GM21529 (cell line): ENCODE results near the gene TNNT2.

Source experiments
- ATAC-seq: cut with Tn5 transposase; IDR thresholded peaks from one replicate; pipeline ENCODE4 v1.9.1; 2021; ENCODE audit not compliant: unreplicated experiment

TNNT2 gene

DNA sequence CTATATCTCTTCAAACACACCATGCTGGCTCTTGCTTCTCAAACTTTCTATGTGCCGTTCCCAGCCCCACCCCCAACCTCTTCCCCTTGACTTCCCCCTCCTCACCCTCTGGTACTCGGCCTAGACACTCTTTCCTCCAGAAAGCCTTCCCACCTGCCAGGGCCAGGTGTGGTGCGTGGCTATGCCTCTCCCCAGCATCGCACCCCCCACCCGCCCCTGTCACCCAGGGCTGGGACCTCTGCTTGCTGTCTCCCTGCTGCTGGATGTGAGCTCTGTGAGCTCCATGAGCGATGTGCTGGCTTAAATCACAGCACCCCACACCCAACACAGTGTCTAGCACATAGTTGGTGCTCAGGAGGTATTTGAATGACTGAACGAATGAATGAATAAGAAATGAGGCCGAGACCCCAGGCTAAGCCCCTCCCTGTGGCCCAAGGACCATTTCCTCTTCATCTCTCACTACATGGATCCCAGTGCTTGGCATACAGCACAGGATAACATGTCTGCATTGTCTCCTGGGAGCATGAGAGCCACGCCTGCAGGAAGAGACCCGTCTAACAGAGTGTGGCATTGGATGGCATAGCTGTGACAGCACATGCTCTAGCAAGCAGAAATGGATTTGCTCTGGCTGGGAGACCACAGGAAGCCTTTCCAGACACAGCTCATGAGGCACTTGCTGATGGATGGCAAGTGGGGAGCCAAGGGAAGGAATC, 19.7 kb downstream of the TNNT2 start:
- no peak for ATAC-seq

DNA sequence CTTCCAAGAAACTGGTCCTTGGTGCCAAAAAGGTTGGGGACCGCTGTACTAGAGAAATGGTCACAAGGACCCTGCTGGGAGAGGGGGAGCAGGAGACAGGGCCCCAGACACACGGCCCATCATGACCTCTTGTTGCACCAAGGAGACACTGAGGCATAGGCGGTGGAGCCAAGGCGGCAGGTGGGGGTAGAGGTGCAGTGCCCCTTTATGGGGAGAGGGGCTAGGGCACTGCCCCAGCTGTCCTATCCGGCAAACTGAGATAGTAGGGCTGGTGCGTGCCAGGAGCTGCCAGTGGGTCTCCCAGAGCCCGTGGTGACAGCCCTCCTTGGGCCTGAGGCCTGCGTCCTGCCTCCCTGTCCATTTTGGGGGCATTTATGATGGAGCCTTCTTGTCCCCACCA, 20.3 kb downstream of the TNNT2 start:
- no peak for ATAC-seq

DNA sequence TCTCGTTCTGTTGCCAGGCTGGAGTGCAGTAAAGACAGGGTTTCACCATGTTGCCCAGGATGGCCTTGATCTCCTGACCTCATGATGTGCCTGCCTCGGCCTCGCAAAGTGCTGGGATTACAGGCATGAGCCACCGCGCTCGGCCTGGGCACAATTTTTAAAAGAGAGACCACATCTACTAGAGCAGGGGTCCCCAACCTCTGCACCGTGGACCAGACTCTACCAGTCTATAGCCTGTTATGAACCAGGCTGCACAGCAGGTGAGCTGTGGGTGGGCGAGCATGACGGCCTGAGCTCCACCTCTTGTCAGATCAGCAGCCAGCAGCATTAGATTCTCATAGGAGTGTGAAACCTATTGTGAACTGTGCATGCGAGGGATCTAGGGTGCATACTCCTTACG, 20.8 kb downstream of the TNNT2 start:
- no peak for ATAC-seq

DNA sequence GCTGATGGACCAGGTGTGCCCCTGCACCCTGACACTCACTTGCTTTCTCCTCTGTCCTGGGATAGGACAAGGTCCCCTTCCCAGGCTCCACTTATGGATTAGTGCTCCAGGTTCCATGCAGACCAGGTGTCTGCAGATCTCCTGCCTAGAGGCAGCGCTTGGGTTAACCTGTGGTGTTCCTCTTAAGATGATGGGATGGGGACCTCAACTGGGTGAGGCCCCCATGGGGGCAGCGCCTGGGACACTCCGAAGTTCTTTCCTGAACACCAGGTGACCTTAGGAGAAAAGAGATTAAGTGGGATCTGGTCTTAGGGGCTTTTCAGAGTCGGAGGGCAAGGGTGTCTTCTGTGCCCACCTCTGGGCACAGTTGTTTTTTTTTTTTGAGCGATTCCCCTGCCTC, 21.2 kb downstream of the TNNT2 start:
- no peak for ATAC-seq

DNA sequence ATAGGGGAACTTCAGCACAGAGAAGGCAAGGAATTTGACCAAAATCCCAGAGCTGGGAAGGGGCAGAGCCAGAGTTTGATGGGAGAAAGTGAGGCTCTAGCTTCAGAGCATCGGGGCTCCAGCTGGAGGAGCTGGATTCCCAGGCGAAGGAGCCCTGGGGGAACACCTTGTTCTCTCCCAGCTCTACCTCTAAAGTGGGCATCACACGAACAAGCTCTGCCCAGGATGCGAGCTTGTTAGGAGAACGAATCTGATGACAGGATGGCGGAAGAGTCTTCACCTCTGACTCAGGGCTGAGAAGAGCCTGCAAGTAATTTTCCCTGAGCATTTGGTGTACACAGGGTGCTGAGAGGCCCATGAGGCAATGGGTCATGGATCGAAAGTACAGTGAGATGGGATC, 22.0 kb downstream of the TNNT2 start:
- ATAC-seq, result no peak

DNA sequence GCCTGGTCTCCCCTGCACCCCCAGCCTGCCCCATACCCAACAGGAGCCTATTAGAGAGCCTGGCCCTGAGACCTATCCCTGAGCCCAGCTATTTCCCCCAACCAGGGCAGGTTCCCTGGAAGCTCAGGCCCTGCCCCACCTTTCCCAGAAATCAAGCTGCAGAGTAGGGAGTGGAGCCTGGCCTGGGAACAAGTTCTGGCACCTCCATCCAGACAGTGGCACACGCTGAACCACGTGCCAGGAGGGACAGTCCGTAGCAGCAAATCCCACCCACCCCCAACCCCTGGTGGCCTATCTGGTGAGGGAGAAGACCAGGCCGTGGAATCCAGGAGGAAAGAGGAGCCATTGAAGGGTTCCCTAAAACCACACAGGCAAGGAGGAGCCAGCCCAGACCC, 22.6 kb downstream of the TNNT2 start:
- ATAC-seq, result no peak

DNA sequence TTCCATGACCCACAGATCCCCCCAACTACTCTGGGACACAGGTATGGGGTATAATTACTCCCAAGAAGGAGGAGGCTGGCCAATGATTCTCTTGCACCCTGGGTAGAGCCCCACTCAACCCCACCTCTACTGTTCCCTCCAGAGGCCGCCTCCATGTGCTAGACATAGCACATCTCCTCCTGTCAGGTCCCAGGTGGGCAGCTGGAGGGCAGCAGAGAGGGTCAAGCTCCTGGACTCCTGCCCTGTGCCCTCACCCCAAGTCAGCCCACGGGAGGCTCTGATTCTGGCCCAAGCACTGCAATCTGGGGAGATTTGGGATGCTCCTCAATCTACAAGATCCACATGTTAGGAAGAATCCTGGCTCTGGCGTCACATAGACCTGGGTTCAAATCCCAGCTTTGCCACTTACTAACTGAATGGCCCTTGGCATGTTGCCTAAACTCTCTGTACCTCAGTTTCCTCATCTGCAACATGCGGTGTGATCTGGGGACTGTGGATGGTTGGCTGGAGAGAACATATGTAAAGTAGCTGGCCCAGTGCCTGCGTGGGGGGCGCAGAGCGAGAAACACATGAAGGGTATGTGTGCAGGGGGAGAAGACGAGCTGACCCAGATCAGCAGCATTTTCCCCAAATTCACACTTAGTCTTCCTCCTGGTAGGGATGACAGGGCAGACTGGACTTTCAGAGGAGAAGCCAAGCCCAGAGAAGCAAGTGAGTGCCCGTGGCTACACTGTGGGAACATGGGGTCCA, 23.2 kb downstream of the TNNT2 start:
- no peak for ATAC-seq

DNA sequence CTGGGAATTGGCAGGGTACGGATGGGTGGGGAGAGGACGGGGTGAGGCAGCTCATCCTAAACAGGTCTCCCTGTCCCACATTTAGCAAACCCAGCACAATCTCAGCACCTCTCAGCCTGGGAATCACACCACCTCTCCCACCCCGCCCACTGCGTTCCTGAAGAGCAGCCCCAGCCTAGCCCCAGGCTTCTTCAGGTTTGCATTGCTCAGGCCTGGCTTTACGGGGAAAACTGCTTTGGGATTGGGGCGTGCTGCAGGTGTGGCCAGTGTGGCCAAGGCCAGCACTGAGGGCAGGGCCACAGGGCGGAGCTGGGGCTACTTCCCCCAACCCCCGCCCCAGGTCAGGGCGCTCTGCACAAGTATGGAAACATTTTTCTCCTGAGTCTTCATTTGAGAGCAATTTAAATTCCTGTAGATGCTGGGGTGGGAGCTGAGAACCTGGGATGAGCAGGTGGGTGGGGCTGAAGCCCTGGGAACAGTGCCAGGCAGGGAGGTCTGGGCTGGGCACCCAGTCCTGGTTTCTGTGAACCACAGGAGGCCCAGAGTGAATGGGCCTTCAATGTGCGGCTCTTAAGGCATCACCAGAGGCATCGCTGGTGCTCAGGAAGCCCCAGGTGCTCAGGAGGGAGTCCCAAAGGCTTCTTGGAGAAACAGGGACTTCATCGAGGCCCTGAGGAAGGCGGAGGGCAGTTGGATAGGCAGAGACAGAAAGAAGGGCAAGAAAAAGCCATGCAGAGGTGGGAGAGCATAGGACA, 24.1 kb downstream of the TNNT2 start:
- ATAC-seq, result no peak

DNA sequence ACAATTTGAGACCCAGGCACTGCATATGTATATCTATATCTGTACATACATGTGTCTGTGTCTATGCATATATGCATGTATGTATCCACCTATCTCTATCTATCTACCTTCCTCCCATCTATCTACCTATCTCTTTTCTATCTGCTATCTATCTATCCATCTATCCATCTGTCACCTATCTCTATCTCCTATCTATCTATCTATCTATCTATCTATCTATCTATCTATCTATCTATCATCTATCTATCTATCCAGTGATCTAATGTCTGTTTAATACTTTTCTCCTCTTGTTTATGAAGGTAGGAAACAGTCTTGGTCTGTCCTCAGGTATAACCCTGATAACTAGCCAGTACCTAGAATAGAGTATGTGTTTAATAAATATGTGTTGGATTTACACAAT, 25.9 kb downstream of the TNNT2 start:
- ATAC-seq, result no peak

DNA sequence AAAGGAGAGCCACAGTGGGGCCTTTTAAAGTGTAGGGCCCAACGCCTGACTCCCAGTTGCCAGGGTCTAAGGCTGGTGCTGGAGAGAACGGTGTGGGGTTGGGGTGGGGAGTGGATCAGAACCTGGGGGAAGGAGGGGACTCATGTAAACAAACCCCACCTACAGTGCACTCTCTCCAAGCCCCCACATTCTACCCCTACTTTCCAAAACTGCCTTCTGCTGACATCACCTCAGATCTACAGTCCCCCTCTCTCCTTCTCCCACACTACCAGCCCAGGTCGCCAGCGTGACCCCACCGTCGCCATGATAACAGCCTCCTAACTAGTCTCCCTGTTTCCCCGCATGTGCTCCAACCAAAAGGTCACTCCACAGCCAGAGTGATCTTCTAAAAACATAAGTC, 26.6 kb downstream of the TNNT2 start:
- ATAC-seq, result no peak

DNA sequence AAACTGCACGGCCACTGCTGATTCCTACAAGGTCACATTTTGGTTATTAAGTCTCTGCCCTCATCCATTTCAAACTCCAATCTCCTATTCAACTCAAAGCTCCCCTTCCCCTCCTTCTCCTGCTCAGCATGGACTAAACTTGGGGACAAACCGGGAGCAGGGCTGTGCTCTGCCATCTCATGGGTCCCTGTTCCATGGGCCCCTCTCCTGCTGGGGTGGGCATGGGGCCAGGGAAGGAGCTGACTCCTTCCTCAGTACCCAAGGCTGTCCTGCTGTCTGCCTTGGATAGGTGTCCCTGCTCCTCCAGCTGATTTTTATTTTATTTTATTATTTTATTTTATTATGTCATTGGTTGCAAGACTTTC, 27.1 kb downstream of the TNNT2 start:
- ATAC-seq, result no peak

DNA sequence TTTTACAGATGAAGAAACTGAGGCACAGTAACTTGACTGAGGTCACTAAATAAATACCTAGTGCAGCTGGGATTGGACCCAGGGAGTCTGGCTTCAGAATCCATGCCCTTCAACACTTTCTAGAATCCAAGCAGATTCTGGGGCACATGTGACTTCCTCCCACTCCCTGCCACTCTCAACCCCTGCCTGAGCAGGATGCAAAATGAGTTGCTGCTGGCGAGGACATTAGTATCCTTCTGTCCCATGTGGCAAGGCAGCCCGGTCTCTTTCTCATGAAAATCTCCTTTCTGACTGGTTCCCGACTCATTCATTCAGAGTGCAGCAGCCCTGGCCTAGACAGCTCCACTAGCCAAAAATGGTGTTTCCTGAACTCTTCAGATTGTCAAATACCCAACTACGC, 28.4 kb downstream of the TNNT2 start:
- no peak for ATAC-seq

DNA sequence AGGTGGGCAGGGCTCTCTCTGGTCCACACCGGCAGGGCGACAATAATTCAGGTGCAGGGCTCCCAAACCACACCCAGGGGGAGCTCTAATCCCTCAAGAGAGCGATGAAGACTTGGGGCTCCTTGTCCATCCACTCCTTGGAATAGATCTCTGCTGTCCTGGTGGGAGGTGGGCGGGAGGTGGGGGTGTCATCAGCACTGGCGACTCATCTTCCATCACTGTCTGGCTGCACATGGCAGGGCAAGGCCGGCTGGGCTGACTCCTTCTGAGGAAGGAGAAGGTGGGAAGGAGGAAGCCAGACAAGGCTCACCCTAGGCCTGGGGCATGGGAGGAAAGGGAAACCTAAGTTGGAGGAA, 29.3 kb downstream of the TNNT2 start:
- no peak for ATAC-seq

DNA sequence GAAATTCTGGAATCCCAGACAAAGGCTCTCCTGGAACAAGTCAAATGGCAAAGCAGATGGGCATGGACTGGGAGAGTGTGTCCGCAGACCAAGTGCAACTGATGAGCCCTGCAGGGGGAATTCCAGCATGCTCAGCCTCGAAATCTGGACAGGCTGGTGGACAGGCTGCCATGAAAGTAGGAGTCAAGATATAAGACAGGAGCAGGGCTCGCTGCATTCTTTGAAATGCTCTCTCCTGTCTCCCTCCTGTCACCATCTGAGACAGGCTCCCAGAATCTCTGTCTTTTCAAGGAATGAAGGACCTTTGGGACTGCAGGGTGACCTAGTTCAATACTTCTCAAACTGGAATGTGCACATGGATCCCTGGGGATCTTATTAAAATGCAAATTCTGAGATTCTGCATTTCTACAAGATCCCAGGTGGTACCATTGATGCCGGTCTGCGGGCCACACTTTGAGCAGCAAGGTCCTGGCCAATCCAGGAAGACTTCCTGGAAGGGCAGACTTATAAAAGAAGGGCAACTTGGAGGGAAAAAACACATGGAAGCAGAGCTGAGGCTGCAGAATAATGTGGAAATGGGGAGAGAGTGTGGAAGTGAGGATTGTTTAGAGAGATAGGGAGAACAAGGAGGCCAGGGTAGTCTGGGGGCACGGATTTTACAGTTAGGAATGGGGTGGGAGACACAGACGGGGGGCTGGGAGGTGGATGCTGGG, 29.8 kb downstream of the TNNT2 start:
- ATAC-seq, result no peak

DNA sequence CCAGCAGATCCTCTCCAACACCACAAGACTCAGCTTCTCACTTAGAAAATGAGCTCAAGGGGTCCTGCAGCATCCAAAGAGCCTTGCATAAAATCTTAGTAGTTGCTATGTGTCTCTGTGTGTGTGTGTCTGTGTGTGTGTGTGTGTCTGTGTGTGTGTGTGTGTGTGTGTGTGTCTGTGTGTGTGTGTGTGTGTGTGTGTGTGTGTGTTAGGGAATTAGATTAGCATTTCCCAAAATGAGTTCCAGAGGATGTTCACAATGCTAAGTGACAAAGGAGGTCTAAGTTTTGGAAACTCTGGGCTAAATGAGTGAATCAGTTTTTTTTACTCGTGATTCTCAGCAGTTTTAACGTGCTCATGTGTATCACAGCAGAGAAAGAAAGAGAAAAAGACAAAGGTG, 30.5 kb downstream of the TNNT2 start:
- ATAC-seq, result no peak

DNA sequence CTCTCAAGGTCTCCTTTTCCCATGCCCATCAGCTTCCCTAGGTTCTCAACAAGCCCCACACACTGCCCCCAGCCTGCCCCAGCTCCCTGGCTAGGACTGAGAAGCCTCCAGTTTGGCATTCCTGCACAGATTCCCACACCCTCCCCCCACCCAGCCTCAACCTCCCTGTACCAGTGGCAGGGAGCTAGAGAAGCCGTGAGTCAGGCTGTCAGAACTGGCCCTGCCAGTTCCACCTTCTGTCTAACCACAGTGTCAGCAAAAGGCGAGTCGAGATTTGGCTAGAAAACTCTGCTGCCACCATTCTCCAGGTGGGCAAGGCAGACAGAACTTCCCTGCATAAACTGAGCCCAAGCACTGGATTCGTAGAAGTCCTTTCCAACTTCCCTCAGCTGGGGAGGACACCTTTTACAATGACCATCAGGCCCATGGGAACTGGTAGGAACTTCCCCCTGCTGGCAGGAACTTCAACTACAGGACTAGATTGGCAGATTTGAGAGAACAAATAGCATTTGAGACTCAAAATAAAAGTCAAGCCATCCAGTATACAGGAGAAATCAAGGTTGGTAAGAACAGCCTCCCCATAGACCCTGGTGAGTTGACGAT, 31.0 kb downstream of the TNNT2 start:
- ATAC-seq, result no peak

DNA sequence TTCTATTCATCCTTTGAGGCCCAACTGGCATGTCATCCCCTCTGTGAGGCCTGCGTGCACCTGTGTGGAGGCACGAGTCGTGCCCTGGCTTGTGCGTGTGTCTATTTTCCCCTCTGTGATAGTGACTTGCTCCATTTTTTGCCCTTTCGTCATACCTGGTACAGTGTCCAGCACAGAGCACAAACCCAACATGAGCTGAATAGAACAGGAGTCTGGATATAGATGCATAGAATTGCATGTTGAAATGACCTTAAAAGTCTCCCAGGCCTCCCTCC, 32.5 kb downstream of the TNNT2 start:
- ATAC-seq, result no peak

DNA sequence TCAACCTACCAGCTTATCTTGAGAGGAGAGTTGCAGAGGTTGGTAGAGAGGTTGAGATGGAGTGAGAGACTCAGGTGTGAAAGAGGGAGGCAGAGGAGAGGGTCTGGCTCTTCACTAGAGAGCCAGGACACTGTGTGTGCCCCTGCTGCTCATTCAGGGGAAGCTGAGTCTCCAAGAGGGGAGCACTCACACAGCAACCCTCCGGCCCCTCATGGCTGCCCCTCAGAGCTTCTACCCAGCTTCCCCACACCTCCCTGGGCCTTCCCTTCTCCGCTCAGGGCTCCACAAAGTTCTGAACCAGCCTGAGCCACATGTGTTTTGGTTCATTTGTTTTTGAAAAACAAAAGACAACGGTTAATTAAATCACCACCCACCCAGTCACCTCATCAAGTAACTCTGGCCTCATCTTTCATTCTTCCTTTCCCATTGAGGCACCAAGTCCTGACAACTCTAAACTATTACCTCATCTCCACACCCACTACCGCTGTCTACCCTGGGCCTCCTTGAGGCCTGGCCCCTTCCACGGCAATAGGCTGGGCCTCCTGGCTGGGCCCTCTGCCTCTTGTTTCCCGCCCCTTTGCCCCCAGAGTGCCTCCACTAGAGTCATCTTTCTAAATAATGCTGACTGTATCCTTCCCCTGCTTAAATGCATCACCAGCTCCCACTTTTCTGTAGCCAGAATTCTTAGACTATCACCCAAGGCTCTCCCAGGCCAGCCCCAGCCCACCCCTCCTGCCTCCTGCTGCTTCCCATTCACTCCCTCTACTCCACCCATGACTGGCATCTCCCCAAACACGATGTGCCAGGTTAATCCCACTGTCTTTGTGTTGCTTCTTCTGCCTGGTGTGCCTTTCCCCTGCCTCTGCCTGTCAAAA, 33.0 kb downstream of the TNNT2 start:
- ATAC-seq, result no peak

DNA sequence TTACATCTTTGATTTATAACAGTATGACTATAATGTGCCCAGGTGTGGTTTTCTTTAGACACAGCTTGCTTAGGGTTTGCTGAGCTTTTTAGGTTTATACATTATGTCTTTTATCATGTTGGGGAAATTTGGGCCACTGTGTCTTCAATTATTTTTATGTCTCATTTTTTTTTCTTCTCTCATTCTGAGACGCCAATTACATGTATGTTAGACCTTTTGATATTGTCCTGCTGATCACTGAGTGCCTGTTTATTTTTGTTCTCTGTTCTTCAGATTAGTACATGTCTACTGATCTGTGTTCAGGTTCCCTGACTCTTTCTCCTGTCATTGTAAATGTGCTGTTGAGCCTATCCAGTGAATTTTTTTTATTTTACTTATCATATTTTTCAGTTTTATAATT, 36.1 kb downstream of the TNNT2 start:
- ATAC-seq, result no peak

DNA sequence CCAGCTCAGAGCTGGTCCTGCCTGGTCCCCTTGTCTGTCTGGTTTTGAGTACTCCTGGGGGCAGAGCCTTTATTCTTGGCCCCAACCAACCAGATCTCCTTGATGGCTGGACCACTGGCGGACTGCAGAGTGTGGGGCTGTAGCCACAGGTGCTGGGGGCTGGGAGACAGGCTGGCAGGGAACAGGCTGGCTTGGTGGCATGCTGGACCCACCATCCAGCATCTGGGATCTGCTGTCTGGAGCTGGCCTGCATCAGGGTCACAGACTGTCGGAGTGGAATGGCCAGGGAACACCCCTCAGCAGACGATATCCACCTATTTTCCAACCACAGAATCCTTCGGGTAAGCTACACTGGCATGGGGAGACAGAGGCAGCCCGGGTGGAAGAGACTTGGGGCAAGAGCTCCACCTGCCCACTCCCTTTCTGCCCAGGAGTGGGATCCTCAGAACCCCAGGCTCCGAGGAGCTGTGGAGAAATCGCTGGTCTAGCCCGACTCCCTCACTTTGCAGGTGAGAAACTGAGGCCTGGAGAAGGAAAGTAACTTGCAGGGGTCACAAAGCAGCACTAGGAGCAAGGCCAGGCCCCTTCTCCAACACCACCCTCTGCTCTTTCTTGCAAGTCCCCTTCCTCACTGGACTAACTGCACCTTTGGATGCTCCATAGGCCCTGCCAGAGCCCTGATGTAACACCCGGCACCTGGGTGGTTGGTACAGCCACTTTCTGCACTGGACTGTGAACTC, 40.6 kb downstream of the TNNT2 start:
- no peak for ATAC-seq
